B cell (primary cell): ENCODE results near the gene TMEM33.

Experiments
- CTCF ChIP-seq: fragments of 200-600 bp; IDR thresholded peaks from one replicate; pipeline ENCODE4 v1.8.0; 2022; ENCODE audit warnings: antibody characterized with exemption, mild to moderate bottlenecking
- EZH2 ChIP-seq: IDR thresholded peaks from 2 replicates; pipeline ENCODE4 v1.6.1; 2012; ENCODE audit warnings: borderline replicate concordance, low read depth, mild to moderate bottlenecking, moderate library complexity, low read length; ENCODE audit not compliant: insufficient read depth, poor library complexity, severe bottlenecking

- TF ChIP-seq CTCF, result no peak
- no peak for TF ChIP-seq EZH2
Measured at GRCh38 chr4:41992967-41993857, 58.0 kb downstream of the TMEM33 start.
